ENCODE results near the gene STAG2.

GRCh38 chrX:123943074-123943473 lies 18.4 kb upstream of the STAG2 start:
- TF ChIP-seq CTCF (conservative IDR thresholded peaks at IDR 0.05 in 1 of 2, IDR thresholded peaks at IDR 0.05 in 1 of 2; ENCODE audit: low read depth in 1 of 2, low read length in 2 of 2), result no peak
- TF ChIP-seq EZH2 (IDR thresholded peaks at IDR 0.05; ENCODE audit: low read length, missing control alignments), result no peak

Data from fibroblast of lung (primary cell).